A549 (cell line): ENCODE data around the gene SULT2A1. TPM values are rescaled to one million over a fixed set of nuclear protein-coding genes. Genes with fewer than 3 reads are reported as not detected.

Source experiments
- ATAC-seq, 2 experiments: fragments of 200-7000 bp in 1 of 2; fragments of >200 bp in 1 of 2; cut with Nextera tagmentation in 1 of 2; cut with Tn5 transposase in 1 of 2; 3 replicates each; pipeline versions ENCODE4 v1.8.0 to v1.9.1; 2018 to 2020; ENCODE audit warnings: mild to moderate bottlenecking in 1 of 2, moderate library complexity in 1 of 2
- CTCF ChIA-PET: fragments of 300-600 bp; sonication (Branson Sonifier 250); formaldehyde crosslinking; extraction: SDS; loops from one replicate; lab custom pipeline; 2021; ENCODE audit warnings: antibody characterized with exemption, inconsistent platforms; lab: Yijun Ruan, JAX
- POLR2A ChIA-PET: fragments of 350-600 bp; formaldehyde crosslinking; extraction: SDS; loops from one replicate; lab custom pipeline; 2021; ENCODE audit warnings: antibody characterized with exemption, inconsistent platforms; lab: Yijun Ruan, JAX
- DNase-seq, 2 experiments: peaks; one replicate each; pipeline versions ENCODE4 v3.0.0 to v3.0.0-alpha.2; 2011 to 2016; ENCODE audit warnings: low read depth in 1 of 2, low spot score in 1 of 2
- FAIRE-seq: peaks from 2 replicates; lab custom pipeline; 2011; peaks lifted over from hg19 to GRCh38; lab: Jason Lieb, UNC
- H3K27ac ChIP-seq, 2 experiments: fragments of >200 bp; sonication (Bioruptor Twin); formaldehyde crosslinking; 3 replicates each; pipeline ENCODE4 v1.5.1; 2016 to 2017
- H3K4me1 ChIP-seq: fragments of >200 bp; sonication (Bioruptor Twin); formaldehyde crosslinking; 3 replicates; pipeline ENCODE4 v1.6.1; 2016
- H3K4me2 ChIP-seq: fragments of >200 bp; sonication (Bioruptor Twin); formaldehyde crosslinking; 3 replicates; pipeline ENCODE4 v1.6.1; 2016
- H3K4me3 ChIP-seq: fragments of >200 bp; sonication (Bioruptor Twin); formaldehyde crosslinking; 3 replicates; pipeline ENCODE4 v1.5.1; 2016
- H3K9me3 ChIP-seq: fragments of >200 bp; sonication (Bioruptor Twin); formaldehyde crosslinking; 3 replicates; pipeline ENCODE4 v1.6.1; 2016
- CBX2 ChIP-seq: fragments of 200-600 bp; sonication (generic); IDR thresholded peaks from 2 replicates; pipeline ENCODE4 v1.6.1; 2016; ENCODE audit warnings: low read depth, mild to moderate bottlenecking, borderline replicate concordance
- CBX8 ChIP-seq: fragments of 200-600 bp; sonication (generic); IDR thresholded peaks from 2 replicates; pipeline ENCODE4 v1.6.1; 2016
- EHF ChIP-seq: fragments of 250-450 bp; sonication (Bioruptor Pico); IDR thresholded peaks from 2 replicates; pipeline ENCODE4 v1.5.0; 2020; ENCODE audit warnings: mild to moderate bottlenecking
- EP300 ChIP-seq, 2 experiments: fragments of >200 bp; sonication (Bioruptor Twin); formaldehyde crosslinking; IDR thresholded peaks; 2 replicates in 1 of 2; 3 replicates in 1 of 2; pipeline ENCODE4 v1.6.1; 2016 to 2017
- FOSL2 ChIP-seq, 2 experiments: fragments of 450-650 bp in 1 of 2; fragments of >200 bp in 1 of 2; sonication (Bioruptor Twin) in 1 of 2; formaldehyde crosslinking; IDR thresholded peaks; 2 replicates each; pipeline versions ENCODE4 v1.5.0 to v1.6.1; 2016 to 2020; ENCODE audit warnings: mild to moderate bottlenecking in 1 of 2, moderate library complexity in 1 of 2
- FOXS1 ChIP-seq: fragments of 250-450 bp; sonication (Bioruptor Pico); IDR thresholded peaks from 2 replicates; pipeline ENCODE4 v1.5.0; 2020; ENCODE audit warnings: mild to moderate bottlenecking, moderate library complexity
- HEYL ChIP-seq: fragments of 250-450 bp; sonication (Bioruptor Pico); IDR thresholded peaks from 2 replicates; pipeline ENCODE4 v1.8.0; 2021; ENCODE audit warnings: mild to moderate bottlenecking, moderate library complexity
- HOXB13 ChIP-seq: fragments of 250-450 bp; sonication (Bioruptor Pico); IDR thresholded peaks from 2 replicates; pipeline ENCODE4 v1.5.0; 2020; ENCODE audit warnings: low read depth, mild to moderate bottlenecking, moderate library complexity
- NPAS2 ChIP-seq: fragments of 250-450 bp; sonication (Bioruptor Pico); IDR thresholded peaks from 2 replicates; pipeline ENCODE4 v1.8.0; 2022; ENCODE audit warnings: mild to moderate bottlenecking, moderate library complexity, borderline replicate concordance
- NR3C1 ChIP-seq: fragments of >200 bp; sonication (Bioruptor Twin); formaldehyde crosslinking; IDR thresholded peaks from 3 replicates; pipeline ENCODE4 v1.6.1; 2017
- SMC3 ChIP-seq: fragments of >200 bp; sonication (Bioruptor Twin); formaldehyde crosslinking; IDR thresholded peaks from 3 replicates; pipeline ENCODE4 v1.6.1; 2018; ENCODE audit warnings: inconsistent platforms
- TFCP2L1 ChIP-seq: fragments of 250-450 bp; sonication (Bioruptor Pico); IDR thresholded peaks from 2 replicates; pipeline ENCODE4 v1.5.0; 2021; ENCODE audit warnings: mild to moderate bottlenecking
- ZC3H11A ChIP-seq: fragments of 450-650 bp; IDR thresholded peaks from 2 replicates; pipeline ENCODE4 v1.6.1; 2014; ENCODE audit warnings: antibody characterized with exemption, mild to moderate bottlenecking
- ZSCAN20 ChIP-seq: fragments of 250-450 bp; sonication (Bioruptor Pico); IDR thresholded peaks from 2 replicates; pipeline ENCODE4 v1.8.0; 2022; ENCODE audit warnings: mild to moderate bottlenecking, moderate library complexity
- WGBS: methylation state at CpG from one replicate; pipeline ENCODE4 v1.1.6; 2017; ENCODE audit errors: missing lambda C conversion rate; 5-methylcytosine and 5-hydroxymethylcytosine counted together
- polyA plus RNA-seq, 4 experiments: library from polyadenylated mRNA; depleted of rRNA in 3 of 4; stranded (reverse); fragments of >200 nt; fragmentation: RNase III in 1 of 4; extraction: RNeasy Plus Mini Kit Qiagen cat#74134 plus additional on column Dnase treatment in 1 of 4; gene quantifications; 2 replicates in 3 of 4; 3 replicates in 1 of 4; pipeline ENCODE4 v1.2.3, GENCODE V29; 2011 to 2017
- TF ChIP-seq, protein P1 (sequence below): IDR thresholded peaks from 2 replicates; pipeline ENCODE4 v1.6.1; 2012
- TF ChIP-seq, protein P2 (sequence below): fragments of 150-350 bp; IDR thresholded peaks from 2 replicates; pipeline ENCODE4 v1.6.1; 2014; ENCODE audit warnings: low read depth, mild to moderate bottlenecking, low read length
- TF ChIP-seq, protein P3 (sequence below): fragments of >200 bp; sonication (Bioruptor Twin); formaldehyde crosslinking; IDR thresholded peaks from 3 replicates; pipeline ENCODE4 v1.5.1; 2016

SULT2A1 gene
- polyA plus RNA-seq, 2 of the 4 experiments (the other 2 are of a cell fraction): not detected

DNA sequence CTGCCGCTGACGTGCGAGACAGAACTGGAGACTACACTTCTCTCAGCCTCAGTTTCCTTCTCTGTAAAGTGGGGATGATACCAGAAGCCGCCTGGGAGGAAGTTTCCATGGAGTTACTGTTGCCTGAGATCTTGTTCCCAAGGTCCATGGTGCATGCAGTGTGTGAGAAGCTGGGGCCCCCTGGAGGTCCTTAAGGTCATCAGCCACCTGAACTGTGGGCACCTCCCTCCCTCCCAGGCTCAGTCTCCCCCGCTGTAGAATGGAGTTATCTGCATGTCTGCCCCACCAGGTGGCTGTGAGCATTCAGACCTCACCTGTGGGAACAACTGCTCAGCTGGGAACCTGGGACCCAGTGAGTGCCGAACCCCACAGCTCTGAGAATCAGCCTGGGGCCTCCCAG, 61.7 kb downstream of the SULT2A1 start:
- peak in 1 of 2 experiments; percentile 26; a peak in 1 of 6 replicates for ATAC-seq
- Histone ChIP-seq H3K27ac (no peak overlapping the region), H3K4me2 (no peak overlapping the region), H3K4me3 (no peak overlapping the region), H3K4me1 (no peaks in the 10 kb centered on the region), H3K9me3 (peaks cover 8% of the 10 kb centered on the region; the same call in 1 of the 3 replicates)
- WGBS: 73% methylated on average over 5 of the region's 6 CpGs
- DNase-seq: no peak
- CTCF ChIA-PET: interaction anchor here (0.6 to 3.4 kb wide), 4 partner anchors 12 to 39 kb away, joined by 3 to 18 read pairs (median 6); no protein-coding TSS in a partner anchor
- no peak for FAIRE-seq
- POLR2A ChIA-PET: no interaction called here
- TF ChIP-seq, protein P1, sequence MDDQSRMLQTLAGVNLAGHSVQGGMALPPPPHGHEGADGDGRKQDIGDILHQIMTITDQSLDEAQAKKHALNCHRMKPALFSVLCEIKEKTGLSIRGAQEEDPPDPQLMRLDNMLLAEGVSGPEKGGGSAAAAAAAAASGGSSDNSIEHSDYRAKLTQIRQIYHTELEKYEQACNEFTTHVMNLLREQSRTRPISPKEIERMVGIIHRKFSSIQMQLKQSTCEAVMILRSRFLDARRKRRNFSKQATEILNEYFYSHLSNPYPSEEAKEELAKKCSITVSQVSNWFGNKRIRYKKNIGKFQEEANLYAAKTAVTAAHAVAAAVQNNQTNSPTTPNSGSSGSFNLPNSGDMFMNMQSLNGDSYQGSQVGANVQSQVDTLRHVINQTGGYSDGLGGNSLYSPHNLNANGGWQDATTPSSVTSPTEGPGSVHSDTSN: no peak
- TF ChIP-seq ZC3H11A (no peak), ZSCAN20 (CRISPR knock-in tag) (no peak), HEYL (CRISPR knock-in tag) (no peak), HOXB13 (CRISPR knock-in tag) (no peak), NR3C1 (no peak), SMC3 (no peak), CBX2 (no peak), EP300 (IDR thresholded peaks at IDR 0.05) (no peak)

DNA sequence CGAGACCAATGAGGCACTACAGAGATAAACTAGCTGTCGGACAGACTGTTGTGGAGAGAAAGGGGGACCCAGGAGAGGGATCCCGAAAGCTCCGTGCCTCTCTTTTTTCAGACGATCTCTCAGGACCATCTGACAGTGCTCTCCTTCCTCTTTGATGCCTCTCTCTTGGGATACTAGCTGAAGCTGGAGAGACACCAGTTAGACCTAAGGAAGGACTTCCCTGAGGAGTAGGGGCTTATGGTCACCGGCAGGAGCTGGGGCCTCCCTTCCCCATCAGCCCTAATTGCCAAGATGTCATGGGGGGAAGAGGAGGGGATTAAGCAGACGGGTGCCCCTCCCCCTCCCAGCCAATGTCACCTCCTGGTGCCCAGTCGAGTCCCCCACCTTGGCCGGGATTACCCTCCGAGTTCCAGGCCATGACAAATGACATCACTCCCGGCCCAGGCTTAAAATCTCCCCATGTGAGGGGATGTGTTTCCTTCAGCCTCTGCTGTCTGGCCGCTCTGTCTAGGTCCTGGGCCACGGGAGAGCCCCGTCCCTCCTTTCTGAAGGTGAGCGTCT, 64.6 kb downstream of the SULT2A1 start, which contains the start of gene CRX:
Gene CRX (plus strand): TSS at position 478 of the 561 bp plus-strand sequence. CDS start 12,507 bp downstream, outside the sequence.
- H3K4me2 ChIP-seq: no peak within 1 kb of the TSS
- no peak for DNase-seq
- H3K4me1 ChIP-seq: no peaks in the 10 kb centered on the region
- no peak; a peak in 1 of 6 replicates for ATAC-seq
- no peak within 1 kb of the TSS for H3K4me3 ChIP-seq
- 53% methylated on average over 14 of the region's 15 CpGs for WGBS
- no peak within 1 kb of the TSS for H3K27ac ChIP-seq
- peaks cover 2% of the 10 kb centered on the region; the same call in 1 of the 3 replicates for H3K9me3 ChIP-seq
- ChIA-PET POLR2A (no interaction called here), CTCF (interaction anchor here (0.6 to 1.6 kb wide), 8 partner anchors 9 to 56 kb away, joined by 3 to 6 read pairs (median 3); no protein-coding TSS in a partner anchor)
- TF ChIP-seq FOXS1 (no peak), ZSCAN20 (CRISPR knock-in tag) (no peak), EHF (CRISPR knock-in tag) (no peak), HOXB13 (CRISPR knock-in tag) (no peak), EP300 (IDR thresholded peaks at IDR 0.05) (no peak), FOSL2 (IDR thresholded peaks at IDR 0.05) (no peak), FOSL2 (CRISPR knock-in tag; IDR thresholded peaks at IDR 0.05) (no peak), CBX8 (no peak), NPAS2 (CRISPR knock-in tag) (no peak), TFCP2L1 (CRISPR knock-in tag) (no peak)
- TF ChIP-seq, protein P2, sequence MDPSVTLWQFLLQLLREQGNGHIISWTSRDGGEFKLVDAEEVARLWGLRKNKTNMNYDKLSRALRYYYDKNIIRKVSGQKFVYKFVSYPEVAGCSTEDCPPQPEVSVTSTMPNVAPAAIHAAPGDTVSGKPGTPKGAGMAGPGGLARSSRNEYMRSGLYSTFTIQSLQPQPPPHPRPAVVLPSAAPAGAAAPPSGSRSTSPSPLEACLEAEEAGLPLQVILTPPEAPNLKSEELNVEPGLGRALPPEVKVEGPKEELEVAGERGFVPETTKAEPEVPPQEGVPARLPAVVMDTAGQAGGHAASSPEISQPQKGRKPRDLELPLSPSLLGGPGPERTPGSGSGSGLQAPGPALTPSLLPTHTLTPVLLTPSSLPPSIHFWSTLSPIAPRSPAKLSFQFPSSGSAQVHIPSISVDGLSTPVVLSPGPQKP: no peak
- TF ChIP-seq, protein P3, sequence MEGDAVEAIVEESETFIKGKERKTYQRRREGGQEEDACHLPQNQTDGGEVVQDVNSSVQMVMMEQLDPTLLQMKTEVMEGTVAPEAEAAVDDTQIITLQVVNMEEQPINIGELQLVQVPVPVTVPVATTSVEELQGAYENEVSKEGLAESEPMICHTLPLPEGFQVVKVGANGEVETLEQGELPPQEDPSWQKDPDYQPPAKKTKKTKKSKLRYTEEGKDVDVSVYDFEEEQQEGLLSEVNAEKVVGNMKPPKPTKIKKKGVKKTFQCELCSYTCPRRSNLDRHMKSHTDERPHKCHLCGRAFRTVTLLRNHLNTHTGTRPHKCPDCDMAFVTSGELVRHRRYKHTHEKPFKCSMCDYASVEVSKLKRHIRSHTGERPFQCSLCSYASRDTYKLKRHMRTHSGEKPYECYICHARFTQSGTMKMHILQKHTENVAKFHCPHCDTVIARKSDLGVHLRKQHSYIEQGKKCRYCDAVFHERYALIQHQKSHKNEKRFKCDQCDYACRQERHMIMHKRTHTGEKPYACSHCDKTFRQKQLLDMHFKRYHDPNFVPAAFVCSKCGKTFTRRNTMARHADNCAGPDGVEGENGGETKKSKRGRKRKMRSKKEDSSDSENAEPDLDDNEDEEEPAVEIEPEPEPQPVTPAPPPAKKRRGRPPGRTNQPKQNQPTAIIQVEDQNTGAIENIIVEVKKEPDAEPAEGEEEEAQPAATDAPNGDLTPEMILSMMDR: no peak
- no peak for FAIRE-seq

Other genes with a start within 250 kb of the SULT2A1 start
- 32.3 and 36.9 TPM in 2 replicates for gene EHD2, start 172.9 kb downstream of the SULT2A1 start, polyA plus RNA-seq (2011; rRNA removed)
- 93.8 to 112 TPM (median 105 TPM) in 3 replicates for gene EHD2, start 172.9 kb downstream of the SULT2A1 start, polyA plus RNA-seq (2017; fragmentation: RNase III; extraction: RNeasy Plus Mini Kit Qiagen cat#74134 plus additional on column Dnase treatment)
- gene NOP53, start 140.8 kb downstream of the SULT2A1 start, polyA plus RNA-seq (2011; rRNA removed): 169 and 182 TPM in 2 replicates
- 134 to 153 TPM (median 135 TPM) in 3 replicates for gene NOP53, start 140.8 kb downstream of the SULT2A1 start, polyA plus RNA-seq (2017; fragmentation: RNase III; extraction: RNeasy Plus Mini Kit Qiagen cat#74134 plus additional on column Dnase treatment)
- 114 and 157 TPM in 2 replicates for gene SELENOW, start 107.6 kb downstream of the SULT2A1 start, polyA plus RNA-seq (2011; rRNA removed)
- 145 to 155 TPM (median 152 TPM) in 3 replicates for gene SELENOW, start 107.6 kb downstream of the SULT2A1 start, polyA plus RNA-seq (2017; fragmentation: RNase III; extraction: RNeasy Plus Mini Kit Qiagen cat#74134 plus additional on column Dnase treatment)
- gene TPRX1, start 81.8 kb downstream of the SULT2A1 start, polyA plus RNA-seq (2011; rRNA removed): not detected in 2 replicates
- gene TPRX1, start 81.8 kb downstream of the SULT2A1 start, polyA plus RNA-seq (2017; fragmentation: RNase III; extraction: RNeasy Plus Mini Kit Qiagen cat#74134 plus additional on column Dnase treatment): 0.04 TPM in 1 of 3 replicates, not detected in the others
- gene CRX, start 64.4 kb downstream of the SULT2A1 start, polyA plus RNA-seq (2011; rRNA removed): not detected in 2 replicates
- not detected in 3 replicates for gene CRX, start 64.4 kb downstream of the SULT2A1 start, polyA plus RNA-seq (2017; fragmentation: RNase III; extraction: RNeasy Plus Mini Kit Qiagen cat#74134 plus additional on column Dnase treatment)
- not detected in 2 replicates for gene TPRX2, start 27.1 kb downstream of the SULT2A1 start, polyA plus RNA-seq (2011; rRNA removed)
- not detected in 3 replicates for gene TPRX2, start 27.1 kb downstream of the SULT2A1 start, polyA plus RNA-seq (2017; fragmentation: RNase III; extraction: RNeasy Plus Mini Kit Qiagen cat#74134 plus additional on column Dnase treatment)
- not detected in 2 replicates for gene BSPH1, start 105.9 kb upstream of the SULT2A1 start, polyA plus RNA-seq (2011; rRNA removed)
- not detected in 3 replicates for gene BSPH1, start 105.9 kb upstream of the SULT2A1 start, polyA plus RNA-seq (2017; fragmentation: RNase III; extraction: RNeasy Plus Mini Kit Qiagen cat#74134 plus additional on column Dnase treatment)
- gene ELSPBP1, start 108.3 kb upstream of the SULT2A1 start, polyA plus RNA-seq (2011; rRNA removed): not detected in 2 replicates
- gene ELSPBP1, start 108.3 kb upstream of the SULT2A1 start, polyA plus RNA-seq (2017; fragmentation: RNase III; extraction: RNeasy Plus Mini Kit Qiagen cat#74134 plus additional on column Dnase treatment): not detected in 3 replicates
- gene CABP5, start 157.8 kb upstream of the SULT2A1 start, polyA plus RNA-seq (2011; rRNA removed): not detected in 2 replicates
- not detected in 3 replicates for gene CABP5, start 157.8 kb upstream of the SULT2A1 start, polyA plus RNA-seq (2017; fragmentation: RNase III; extraction: RNeasy Plus Mini Kit Qiagen cat#74134 plus additional on column Dnase treatment)
- 2.1 and 2.8 TPM in 2 replicates for gene PLA2G4C, start 224.5 kb upstream of the SULT2A1 start, polyA plus RNA-seq (2011; rRNA removed)
- 1.4 to 3.7 TPM (median 2.6 TPM) in 3 replicates for gene PLA2G4C, start 224.5 kb upstream of the SULT2A1 start, polyA plus RNA-seq (2017; fragmentation: RNase III; extraction: RNeasy Plus Mini Kit Qiagen cat#74134 plus additional on column Dnase treatment)